Left lung (tissue), 10 donors: Measurements from ENCODE around the gene RPS5. TPM values are rescaled to one million over a fixed set of nuclear protein-coding genes. Genes with fewer than 3 reads are reported as not detected.

Experiments
- ATAC-seq: fragments of 200-7000 bp; cut with Tn5 transposase; one replicate; pipeline ENCODE4 v1.9.1; 2020; ENCODE audit warnings: moderate library complexity
- DNase-seq, 4 donors: peaks; one replicate each; pipeline ENCODE4 v3.0.0-alpha.2; 2013 to 2020
- H3K27ac ChIP-seq, 2 donors: fragments of 200-600 bp; sonication (generic) in 1 of 2; one replicate each; pipeline versions ENCODE4 v1.5.0 to v1.8.0; 2020 to 2021
- H3K27me3 ChIP-seq, 2 donors: fragments of 200-600 bp; sonication (generic) in 1 of 2; one replicate each; pipeline versions ENCODE4 v1.5.0 to v1.8.0; 2020 to 2021
- H3K36me3 ChIP-seq, 2 donors: fragments of 200-600 bp; sonication (generic) in 1 of 2; one replicate each; pipeline versions ENCODE4 v1.5.0 to v1.8.0; 2020 to 2021
- H3K4me1 ChIP-seq, 2 donors: fragments of 200-600 bp; one replicate each; pipeline ENCODE4 v1.8.0; 2021
- H3K4me3 ChIP-seq, 2 donors: fragments of 200-600 bp; sonication (generic) in 1 of 2; one replicate each; pipeline versions ENCODE4 v1.5.0 to v1.8.0; 2020 to 2021; ENCODE audit warnings: mild to moderate bottlenecking in 1 of 2
- H3K9me3 ChIP-seq, 2 donors: fragments of 200-600 bp; sonication (generic) in 1 of 2; one replicate each; pipeline versions ENCODE4 v1.5.0 to v1.8.0; 2020 to 2021
- intact Hi-C, 2 donors: fragments of 100-400 bp; cut with DNase I; formaldehyde crosslinking; loops; one replicate each; pipeline versions ENCODE4 v1.11.2 to v1.14.2; 2022
- polyA plus RNA-seq, 6 donors: library from polyadenylated mRNA; unstranded; fragments of 120-200 nt; gene quantifications; one replicate each; pipeline ENCODE4 v1.2.1, GENCODE V29; 2013; ENCODE audit not compliant: insufficient read length in 6 of 6
- total RNA-seq, 2 donors: library from RNA; stranded (reverse); fragmentation: NEBNext Ultra II Directional; extraction: Animal tissue kit (Norgen Biotek cat#: 25700); gene quantifications; one replicate each; pipeline ENCODE4 v1.2.1, GENCODE V29; 2021
- TF ChIP-seq, protein P1 (sequence below), 2 donors: fragments of 200-600 bp; sonication (generic) in 1 of 2; IDR thresholded peaks; one replicate each; pipeline versions ENCODE4 v1.5.0 to v1.8.0; 2021; ENCODE audit warnings: antibody characterized with exemption in 2 of 2
- donor health status: DM: no; HTN: yes; CAD: no.
- donor health status: DM: no; HTN: no; CAD: no.

The RPS5 gene
- total and polyA plus RNA-seq, 8 donors: 842 to 1,479 (median 1,280) TPM

DNA sequence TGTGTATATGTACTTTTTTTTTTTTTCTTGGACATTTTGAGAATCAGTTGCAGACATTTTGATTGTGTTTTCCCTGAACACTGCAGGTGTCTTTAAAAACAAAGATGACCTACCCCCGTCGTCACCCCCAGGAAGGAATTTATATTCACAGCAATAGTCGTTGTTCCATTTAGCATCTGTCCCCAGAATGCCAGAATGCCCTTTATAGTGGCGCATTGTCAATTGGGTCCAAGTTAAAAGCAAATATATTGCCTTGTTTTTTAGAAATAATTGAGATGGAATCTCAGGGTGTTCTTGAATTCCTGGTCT lies 6.6 kb downstream of the RPS5 start:
- ATAC-seq: no peak
- no peak overlapping the region for H3K4me3 ChIP-seq
- H3K27ac ChIP-seq: no peak overlapping the region
- H3K27me3 ChIP-seq: peaks cover 5 to 33% of the 10 kb centered on the region in 2 donors
- TF ChIP-seq, protein P1, sequence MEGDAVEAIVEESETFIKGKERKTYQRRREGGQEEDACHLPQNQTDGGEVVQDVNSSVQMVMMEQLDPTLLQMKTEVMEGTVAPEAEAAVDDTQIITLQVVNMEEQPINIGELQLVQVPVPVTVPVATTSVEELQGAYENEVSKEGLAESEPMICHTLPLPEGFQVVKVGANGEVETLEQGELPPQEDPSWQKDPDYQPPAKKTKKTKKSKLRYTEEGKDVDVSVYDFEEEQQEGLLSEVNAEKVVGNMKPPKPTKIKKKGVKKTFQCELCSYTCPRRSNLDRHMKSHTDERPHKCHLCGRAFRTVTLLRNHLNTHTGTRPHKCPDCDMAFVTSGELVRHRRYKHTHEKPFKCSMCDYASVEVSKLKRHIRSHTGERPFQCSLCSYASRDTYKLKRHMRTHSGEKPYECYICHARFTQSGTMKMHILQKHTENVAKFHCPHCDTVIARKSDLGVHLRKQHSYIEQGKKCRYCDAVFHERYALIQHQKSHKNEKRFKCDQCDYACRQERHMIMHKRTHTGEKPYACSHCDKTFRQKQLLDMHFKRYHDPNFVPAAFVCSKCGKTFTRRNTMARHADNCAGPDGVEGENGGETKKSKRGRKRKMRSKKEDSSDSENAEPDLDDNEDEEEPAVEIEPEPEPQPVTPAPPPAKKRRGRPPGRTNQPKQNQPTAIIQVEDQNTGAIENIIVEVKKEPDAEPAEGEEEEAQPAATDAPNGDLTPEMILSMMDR (IDR thresholded peaks at IDR 0.05): no peak
- no peak for DNase-seq
- intact Hi-C loops: no loop called here
- no peaks in the 10 kb centered on the region for H3K9me3 ChIP-seq
- peaks cover 0 to 44% of the 10 kb centered on the region in 2 donors for H3K4me1 ChIP-seq
- H3K36me3 ChIP-seq: peaks cover 3 to 67% of the 10 kb centered on the region in 2 donors

DNA sequence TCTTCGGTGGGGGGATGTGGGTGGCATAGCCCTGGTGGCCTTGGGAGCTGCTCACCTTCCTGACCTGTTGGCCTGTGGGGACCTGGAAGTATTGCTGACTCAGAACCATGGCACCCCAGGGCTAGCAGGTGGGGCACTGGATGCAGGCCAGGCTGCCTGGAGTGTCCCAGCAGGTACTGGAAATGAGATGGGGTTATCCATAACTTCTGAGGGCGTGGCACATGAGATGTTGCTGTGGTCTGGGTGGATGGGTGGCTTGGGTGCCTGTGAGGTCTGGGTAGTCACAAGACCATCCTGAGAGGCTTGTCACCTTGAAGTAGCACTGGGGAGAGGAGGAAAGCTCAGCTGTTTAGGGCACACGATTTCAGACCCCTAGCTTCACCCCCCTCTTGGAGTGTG lies 7.8 kb downstream of the RPS5 start:
- Histone ChIP-seq H3K36me3 (peaks cover 3 to 55% of the 10 kb centered on the region in 2 donors), H3K27ac (no peak overlapping the region)
- ATAC-seq: peak; percentile 57

DNA sequence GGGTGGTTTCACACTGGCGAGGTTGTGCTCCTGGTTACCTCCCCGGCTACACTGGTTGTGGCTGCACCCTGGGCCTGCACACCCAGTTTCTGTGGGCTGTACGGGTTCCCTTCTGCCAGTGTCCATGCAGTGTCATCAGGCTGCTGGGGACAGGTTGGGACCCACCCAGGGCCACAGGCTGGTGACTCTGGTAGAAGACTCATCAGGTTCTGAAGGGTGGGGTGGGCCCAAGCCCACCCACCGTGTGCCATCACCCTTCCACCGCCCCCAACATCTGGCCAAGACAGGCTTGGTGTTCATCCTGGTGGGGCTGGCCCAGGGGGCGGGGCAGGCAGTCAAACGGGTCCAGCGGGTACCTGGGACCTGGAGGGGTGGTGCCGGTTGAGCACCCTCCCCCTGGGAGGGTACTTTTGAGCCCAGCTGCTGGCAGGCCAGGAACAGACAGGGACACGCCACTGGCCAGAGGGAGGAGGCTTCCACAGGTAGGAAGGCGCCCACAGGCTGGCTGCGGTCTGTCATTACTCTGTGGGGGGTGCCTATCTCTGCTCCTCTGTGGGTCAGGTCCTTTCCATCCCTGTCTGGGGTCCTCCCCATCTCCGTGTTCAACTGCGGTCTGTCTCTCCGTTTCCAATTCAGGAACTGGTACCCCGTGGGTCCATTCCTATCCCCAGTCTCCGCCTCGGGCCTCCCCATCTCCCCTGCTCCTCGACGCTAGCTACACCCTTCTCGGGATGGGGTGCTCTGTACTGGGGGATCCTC lies 8.3 kb downstream of the RPS5 start, which contains the start of gene RNF225:
TSS of gene RNF225 (plus strand) at position 437 of the 759 bp plus-strand sequence. CDS start 434 bp downstream, outside the sequence.
- Histone ChIP-seq H3K27ac (no peak within 1 kb of the TSS), H3K9me3 (no peaks in the 10 kb centered on the region), H3K4me1 (peaks cover 1 to 27% of the 10 kb centered on the region in 2 donors), H3K36me3 (peaks cover 3 to 50% of the 10 kb centered on the region in 2 donors), H3K27me3 (peaks cover 5 to 33% of the 10 kb centered on the region in 2 donors), H3K4me3 (peak within 1 kb of the TSS in 1 of 2 donors; percentile 14)
- intact Hi-C loops: no loop called here
- ATAC-seq (peak; percentile 81), DNase-seq (peak in 2 of 4 donors; percentile 69 to 87)
- TF ChIP-seq, protein P1 (IDR thresholded peaks at IDR 0.05): no peak

More for the DNA sequence above, 7.8 kb downstream of the RPS5 start:
- no peak overlapping the region for H3K4me3 ChIP-seq
- H3K9me3 ChIP-seq: no peaks in the 10 kb centered on the region
- peak in 1 of 4 donors; percentile 59 for DNase-seq
- H3K27me3 ChIP-seq: peaks cover 5 to 33% of the 10 kb centered on the region in 2 donors
- peaks cover 0 to 33% of the 10 kb centered on the region in 2 donors for H3K4me1 ChIP-seq
- TF ChIP-seq, protein P1 (IDR thresholded peaks at IDR 0.05): no peak
- intact Hi-C loops: no loop called here

DNA sequence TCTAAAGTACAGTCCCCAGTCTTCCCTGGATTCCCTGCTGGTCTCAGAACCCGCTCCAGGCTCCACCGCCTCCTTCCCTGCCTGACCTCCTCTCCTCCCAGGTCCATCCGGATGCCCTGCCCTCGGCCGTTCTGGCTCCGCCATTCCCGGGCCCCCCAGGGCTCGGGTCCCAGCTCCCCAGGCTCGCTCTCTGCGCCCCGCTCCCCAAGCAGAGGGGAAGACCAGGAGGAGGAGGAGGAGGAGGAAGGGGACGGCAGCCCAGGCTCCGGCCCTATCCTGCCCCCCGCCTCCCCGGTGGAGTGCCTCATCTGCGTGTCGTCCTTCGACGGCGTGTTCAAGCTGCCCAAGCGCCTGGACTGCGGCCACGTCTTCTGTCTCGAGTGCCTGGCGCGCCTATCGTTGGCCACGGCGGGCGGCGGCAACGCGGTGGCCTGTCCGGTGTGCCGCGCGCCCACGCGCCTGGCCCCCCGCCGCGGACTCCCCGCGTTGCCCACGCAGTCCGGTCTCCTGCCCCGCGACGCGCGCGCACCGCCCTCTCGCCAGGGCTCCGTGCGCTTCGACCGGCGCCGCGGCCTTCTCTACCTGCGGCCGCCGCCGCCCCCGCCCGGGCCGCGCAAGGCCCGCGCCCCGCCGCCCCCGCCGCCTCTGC lies 9.0 kb downstream of the RPS5 start:
- DNase-seq (no peak), ATAC-seq (peak; percentile 3)
- TF ChIP-seq, protein P1 (IDR thresholded peaks at IDR 0.05): no peak
- peaks cover 4 to 26% of the 10 kb centered on the region in 2 donors for H3K4me1 ChIP-seq
- H3K36me3 ChIP-seq: peaks cover 3 to 43% of the 10 kb centered on the region in 2 donors
- H3K9me3 ChIP-seq: no peaks in the 10 kb centered on the region
- peak overlapping the region in 1 of 2 donors; percentile 14 for H3K4me3 ChIP-seq
- H3K27ac ChIP-seq: no peak overlapping the region
- intact Hi-C loops: no loop called here
- peaks cover 5 to 33% of the 10 kb centered on the region in 2 donors for H3K27me3 ChIP-seq
